Measurements from ENCODE around the gene FXYD5. TPM values are rescaled to one million over a fixed set of nuclear protein-coding genes. Genes with fewer than 3 reads are reported as not detected.

FXYD5 gene
- total and polyA plus RNA-seq, 9 donors = 13.3 to 28.1 (median 20.0) TPM

- H3K27ac ChIP-seq (ENCODE audit: low read length) = no peak overlapping the region
- H3K27me3 ChIP-seq (ENCODE audit: control insufficient read depth, insufficient read depth, low read length) = peaks cover 3% of the 10 kb centered on the region
- H3K9me3 ChIP-seq (replicated peaks; ENCODE audit: control insufficient read depth, low read depth, low read length) = peaks cover 15% of the 10 kb centered on the region
- H3K36me3 ChIP-seq (ENCODE audit: control insufficient read depth, insufficient read depth, low read length) = no peaks in the 10 kb centered on the region
- no CpG with 5 or more reads among the region's 5 CpGs for WGBS (ENCODE audit: insufficient coverage)
- DNase-seq = no peak
- H3K4me3 ChIP-seq (ENCODE audit: low read length) = no peak overlapping the region
- H3K4me1 ChIP-seq (ENCODE audit: control insufficient read depth, insufficient read depth, low read length) = no peaks in the 10 kb centered on the region
Observed at GRCh38 chr19:35167251-35168119, 12.9 kb downstream of the FXYD5 start.

GRCh38 chr19:35168196-35168595, 13.7 kb downstream of the FXYD5 start:
- Histone ChIP-seq H3K4me3 (ENCODE audit: low read length) (no peak overlapping the region), H3K27me3 (ENCODE audit: control insufficient read depth, insufficient read depth, low read length) (peaks cover 3% of the 10 kb centered on the region), H3K4me1 (ENCODE audit: control insufficient read depth, insufficient read depth, low read length) (no peaks in the 10 kb centered on the region), H3K9me3 (replicated peaks; ENCODE audit: control insufficient read depth, low read depth, low read length) (peaks cover 15% of the 10 kb centered on the region), H3K27ac (ENCODE audit: low read length) (no peak overlapping the region), H3K36me3 (ENCODE audit: control insufficient read depth, insufficient read depth, low read length) (no peaks in the 10 kb centered on the region)
- WGBS (ENCODE audit: insufficient coverage) = 100% methylated on average over 1 of the region's 3 CpGs
- no peak for DNase-seq

GRCh38 chr19:35169221-35169995, 14.9 kb downstream of the FXYD5 start:
- Histone ChIP-seq H3K4me1 (ENCODE audit: control insufficient read depth, insufficient read depth, low read length) (no peaks in the 10 kb centered on the region), H3K4me3 (ENCODE audit: low read length) (no peak overlapping the region), H3K9me3 (replicated peaks; ENCODE audit: control insufficient read depth, low read depth, low read length) (peaks cover 13% of the 10 kb centered on the region), H3K36me3 (ENCODE audit: control insufficient read depth, insufficient read depth, low read length) (no peaks in the 10 kb centered on the region), H3K27ac (ENCODE audit: low read length) (no peak overlapping the region), H3K27me3 (ENCODE audit: control insufficient read depth, insufficient read depth, low read length) (no peaks in the 10 kb centered on the region)
- 68% methylated on average over 4 of the region's 18 CpGs for WGBS (ENCODE audit: insufficient coverage)
- DNase-seq = no peak

- H3K4me3 ChIP-seq (ENCODE audit: low read length) = no peak overlapping the region
- WGBS (ENCODE audit: insufficient coverage) = 87% methylated on average over 5 of the region's 7 CpGs
- no peaks in the 10 kb centered on the region for H3K4me1 ChIP-seq (ENCODE audit: control insufficient read depth, insufficient read depth, low read length)
- H3K27ac ChIP-seq (ENCODE audit: low read length) = no peak overlapping the region
- DNase-seq = no peak
- H3K9me3 ChIP-seq (replicated peaks; ENCODE audit: control insufficient read depth, low read depth, low read length) = peaks cover 13% of the 10 kb centered on the region
- no peaks in the 10 kb centered on the region for H3K27me3 ChIP-seq (ENCODE audit: control insufficient read depth, insufficient read depth, low read length)
- no peaks in the 10 kb centered on the region for H3K36me3 ChIP-seq (ENCODE audit: control insufficient read depth, insufficient read depth, low read length)
Observed at GRCh38 chr19:35170359-35171061, 16.0 kb downstream of the FXYD5 start.

GRCh38 chr19:35171730-35172129, 17.2 kb downstream of the FXYD5 start:
- no peaks in the 10 kb centered on the region for H3K36me3 ChIP-seq (ENCODE audit: control insufficient read depth, insufficient read depth, low read length)
- H3K27me3 ChIP-seq (ENCODE audit: control insufficient read depth, insufficient read depth, low read length) = no peaks in the 10 kb centered on the region
- no peak for DNase-seq
- no peaks in the 10 kb centered on the region for H3K4me1 ChIP-seq (ENCODE audit: control insufficient read depth, insufficient read depth, low read length)
- H3K4me3 ChIP-seq (ENCODE audit: low read length) = no peak overlapping the region
- no peak overlapping the region for H3K27ac ChIP-seq (ENCODE audit: low read length)
- WGBS (ENCODE audit: insufficient coverage) = 56% methylated on average over 2 of the region's 3 CpGs
- peaks cover under 1% of the 10 kb centered on the region for H3K9me3 ChIP-seq (replicated peaks; ENCODE audit: control insufficient read depth, low read depth, low read length)

GRCh38 chr19:35174226-35174625, 19.7 kb downstream of the FXYD5 start:
- Histone ChIP-seq H3K27ac (ENCODE audit: low read length) (no peak overlapping the region), H3K36me3 (ENCODE audit: control insufficient read depth, insufficient read depth, low read length) (no peaks in the 10 kb centered on the region), H3K27me3 (ENCODE audit: control insufficient read depth, insufficient read depth, low read length) (no peaks in the 10 kb centered on the region), H3K9me3 (replicated peaks; ENCODE audit: control insufficient read depth, low read depth, low read length) (no peaks in the 10 kb centered on the region), H3K4me1 (ENCODE audit: control insufficient read depth, insufficient read depth, low read length) (no peaks in the 10 kb centered on the region), H3K4me3 (ENCODE audit: low read length) (no peak overlapping the region)
- 68% methylated on average over 2 of the region's 6 CpGs for WGBS (ENCODE audit: insufficient coverage)
- DNase-seq = no peak

- WGBS (ENCODE audit: insufficient coverage) = 60% methylated on average over 2 of the region's 3 CpGs
- Histone ChIP-seq H3K4me3 (ENCODE audit: low read length) (no peak overlapping the region), H3K4me1 (ENCODE audit: control insufficient read depth, insufficient read depth, low read length) (no peaks in the 10 kb centered on the region), H3K36me3 (ENCODE audit: control insufficient read depth, insufficient read depth, low read length) (no peaks in the 10 kb centered on the region), H3K27me3 (ENCODE audit: control insufficient read depth, insufficient read depth, low read length) (no peaks in the 10 kb centered on the region), H3K27ac (ENCODE audit: low read length) (no peak overlapping the region), H3K9me3 (replicated peaks; ENCODE audit: control insufficient read depth, low read depth, low read length) (no peaks in the 10 kb centered on the region)
- no peak for DNase-seq
Observed at GRCh38 chr19:35176181-35176570, 21.6 kb downstream of the FXYD5 start.

- Histone ChIP-seq H3K9me3 (replicated peaks; ENCODE audit: control insufficient read depth, low read depth, low read length) (no peaks in the 10 kb centered on the region), H3K4me1 (ENCODE audit: control insufficient read depth, insufficient read depth, low read length) (no peaks in the 10 kb centered on the region), H3K4me3 (ENCODE audit: low read length) (no peak overlapping the region), H3K36me3 (ENCODE audit: control insufficient read depth, insufficient read depth, low read length) (no peaks in the 10 kb centered on the region), H3K27ac (ENCODE audit: low read length) (no peak overlapping the region), H3K27me3 (ENCODE audit: control insufficient read depth, insufficient read depth, low read length) (no peaks in the 10 kb centered on the region)
- DNase-seq = no peak
- WGBS (ENCODE audit: insufficient coverage) = 60% methylated on average over 1 of the region's 7 CpGs
Observed at GRCh38 chr19:35177377-35178274, 23.1 kb downstream of the FXYD5 start.

GRCh38 chr19:35178701-35179100, 24.2 kb downstream of the FXYD5 start:
- Histone ChIP-seq H3K9me3 (replicated peaks; ENCODE audit: control insufficient read depth, low read depth, low read length) (no peaks in the 10 kb centered on the region), H3K36me3 (ENCODE audit: control insufficient read depth, insufficient read depth, low read length) (no peaks in the 10 kb centered on the region), H3K4me1 (ENCODE audit: control insufficient read depth, insufficient read depth, low read length) (no peaks in the 10 kb centered on the region), H3K4me3 (ENCODE audit: low read length) (no peak overlapping the region), H3K27ac (ENCODE audit: low read length) (no peak overlapping the region), H3K27me3 (ENCODE audit: control insufficient read depth, insufficient read depth, low read length) (no peaks in the 10 kb centered on the region)
- DNase-seq = no peak
- 37% methylated on average over 2 of the region's 2 CpGs for WGBS (ENCODE audit: insufficient coverage)

Measured in muscle of leg (tissue), 11 donors.